Germinal center (tissue), 1 donor: ENCODE measurements around the gene SULF2.

Source experiments
- DNase-seq: peaks from one replicate; pipeline ENCODE4 v3.0.0; 2012; ENCODE audit warnings: mixed read lengths, low spot score

Gene SULF2

DNA sequence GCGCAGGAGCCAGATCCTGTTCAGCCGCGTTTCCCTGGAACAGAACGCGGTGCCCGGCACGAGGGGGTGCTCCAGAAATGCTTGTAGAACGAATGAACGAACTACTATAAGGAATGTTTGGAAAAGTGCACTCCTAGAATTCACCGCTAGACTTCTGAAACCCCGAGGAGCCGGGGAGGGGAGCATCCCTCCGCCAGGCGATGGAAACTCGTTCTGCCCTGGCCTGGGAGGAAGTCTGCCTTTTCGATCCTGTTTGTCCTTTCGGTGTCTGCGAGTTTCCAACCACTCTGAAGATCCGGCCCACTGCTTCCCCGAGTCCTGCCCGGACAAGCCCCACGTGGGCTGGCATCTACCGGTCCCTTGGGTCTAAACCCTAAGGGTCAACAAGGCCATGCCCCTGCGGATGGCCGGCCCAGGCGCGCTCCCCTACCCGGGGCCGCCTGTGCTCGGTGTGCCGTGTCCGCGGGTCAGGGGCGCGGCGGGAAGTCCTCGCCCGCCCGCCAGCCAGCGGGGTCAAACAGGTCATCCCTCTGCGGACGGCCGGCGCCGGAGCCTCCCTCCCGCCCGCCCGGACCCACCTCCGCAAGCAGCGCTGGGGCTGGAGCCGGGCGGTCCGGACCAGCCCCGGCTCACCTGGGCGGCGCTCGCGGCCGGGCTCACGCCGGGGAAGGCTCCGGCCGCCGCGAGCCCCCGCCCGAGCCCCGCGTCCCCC, 526 bp downstream of the SULF2 start:
- DNase-seq: no peak

- DNase-seq: no peak
Measured at GRCh38 chr20:47783828-47784598, 1.3 kb downstream of the SULF2 start.

- no peak for DNase-seq
Measured at GRCh38 chr20:47782920-47783552, 2.2 kb downstream of the SULF2 start.

DNA sequence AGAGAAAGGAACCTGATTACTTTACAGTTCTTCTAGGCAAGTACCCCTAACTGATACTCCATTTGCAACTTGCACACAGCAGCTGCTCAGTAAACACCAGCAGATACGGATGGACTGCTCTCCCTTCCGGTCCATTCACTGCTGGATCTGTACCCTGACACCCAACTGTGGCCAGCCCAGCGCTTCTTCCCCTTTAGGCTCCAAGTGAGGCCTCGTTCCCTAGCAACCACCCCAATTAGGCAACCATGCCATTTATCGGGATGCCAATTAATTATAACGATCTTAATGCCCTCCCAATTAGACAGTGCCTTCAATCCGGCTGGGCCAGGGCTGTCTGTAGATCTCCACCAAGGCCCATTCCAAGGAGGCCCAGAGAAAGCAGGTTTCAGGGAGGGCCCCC, 3.2 kb downstream of the SULF2 start:
- DNase-seq: no peak

DNA sequence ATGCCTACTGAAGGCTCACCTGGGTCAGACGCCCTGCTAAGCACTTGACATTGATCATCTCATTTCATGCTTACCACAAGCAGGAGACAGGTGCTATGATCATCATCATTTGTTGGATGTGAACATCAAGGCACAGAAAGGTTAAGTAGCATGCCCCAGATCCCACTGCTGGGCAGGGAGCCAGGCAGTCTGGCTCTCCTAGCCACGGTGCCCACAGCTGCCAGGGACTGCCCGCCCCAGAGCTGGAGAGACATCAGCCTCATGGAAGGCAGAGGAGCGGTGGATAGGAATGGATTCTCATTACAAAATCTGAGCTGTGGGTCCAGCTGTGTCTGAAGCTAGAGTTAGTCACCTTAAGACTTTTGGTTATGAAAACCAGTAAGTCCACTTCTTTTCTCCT, 3.6 kb downstream of the SULF2 start:
- DNase-seq: no peak

- no peak for DNase-seq
Measured at GRCh38 chr20:47780720-47781389, 4.4 kb downstream of the SULF2 start.

DNA sequence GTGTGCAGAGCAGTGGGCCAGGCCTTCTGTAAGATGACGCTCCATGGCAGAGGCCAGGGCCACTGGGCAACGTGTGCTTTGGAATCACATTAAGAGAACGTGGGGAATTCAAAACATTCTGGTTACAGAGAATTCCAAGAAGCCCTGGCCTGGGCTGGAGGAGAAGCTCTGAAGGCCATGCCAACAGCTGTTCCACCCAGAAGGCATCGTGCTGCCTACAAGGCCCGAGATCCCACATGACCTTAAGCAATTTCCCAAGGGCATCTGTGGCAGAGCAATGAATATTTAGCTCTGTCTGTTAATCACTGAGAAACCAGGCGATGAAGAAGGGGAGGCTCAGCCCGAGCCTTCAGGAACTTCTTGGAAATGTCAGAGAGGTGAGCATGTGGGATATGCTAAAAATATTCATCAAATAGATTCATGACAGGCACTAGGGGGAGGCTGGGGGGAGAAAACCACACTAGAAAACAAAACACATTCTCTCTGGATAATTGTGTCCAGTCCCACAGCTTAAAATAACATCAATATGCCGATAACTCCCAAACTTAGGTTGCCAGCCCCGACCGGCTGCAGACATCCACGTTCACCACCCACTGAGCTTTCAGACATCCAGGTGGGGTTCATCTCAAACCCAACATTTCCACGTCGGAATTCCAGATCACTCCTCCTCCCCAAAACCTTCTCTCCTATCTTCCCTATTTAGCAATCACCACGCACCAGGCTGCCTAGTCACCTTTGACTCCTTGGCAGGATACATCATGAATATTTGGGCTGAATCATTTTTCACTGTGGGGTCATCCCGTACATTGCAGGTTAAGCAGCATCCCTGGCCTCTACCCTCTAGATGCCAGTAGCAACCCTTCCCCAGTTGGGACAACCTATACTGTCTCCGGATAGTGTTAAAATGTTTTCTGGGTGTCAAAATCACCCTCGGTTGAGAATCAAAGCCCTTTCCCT, 6.6 kb downstream of the SULF2 start:
- DNase-seq: no peak

DNA sequence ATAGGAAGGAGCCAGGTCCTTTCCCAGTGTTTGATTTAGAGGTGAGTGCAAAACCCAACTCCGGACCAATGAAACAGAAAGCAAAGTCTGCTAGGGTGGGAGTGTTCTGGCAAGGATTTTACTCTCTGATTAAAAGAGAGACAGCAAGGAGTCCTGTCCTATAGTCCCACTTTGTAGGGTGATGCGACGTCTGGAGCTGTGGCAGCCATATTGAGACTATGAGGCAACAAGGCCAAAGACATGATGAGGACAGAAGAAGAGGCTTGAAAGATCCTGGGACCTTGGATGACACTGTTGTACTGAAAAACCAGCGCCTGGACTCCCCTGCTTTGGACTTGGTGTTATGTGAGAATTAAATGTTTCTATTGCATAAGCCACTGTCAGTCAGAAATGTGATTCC, 8.1 kb downstream of the SULF2 start:
- no peak for DNase-seq

- DNase-seq: no peak
Measured at GRCh38 chr20:47776639-47777038, 8.6 kb downstream of the SULF2 start.

GRCh38 chr20:47775841-47776240, 9.4 kb downstream of the SULF2 start:
- no peak for DNase-seq

DNA sequence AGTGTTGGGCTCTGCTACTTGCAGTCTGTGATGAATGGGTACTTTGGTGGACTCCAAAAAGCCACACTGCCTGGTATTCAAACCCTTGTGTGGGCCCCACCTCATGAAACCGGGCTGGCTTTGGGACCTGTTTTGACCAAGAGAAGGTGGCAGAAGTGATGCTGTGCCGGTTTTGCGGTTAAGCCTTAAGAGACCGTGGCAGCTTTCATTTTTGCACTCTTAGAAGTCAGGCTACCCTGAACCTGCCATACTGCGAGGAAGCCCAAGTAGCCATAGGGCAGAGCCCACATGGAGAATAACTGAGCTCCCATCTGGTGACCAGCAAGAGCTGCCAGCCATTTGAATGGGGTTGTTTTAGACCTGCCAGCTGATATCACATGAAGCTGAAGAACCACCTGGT, 10.2 kb downstream of the SULF2 start:
- no peak for DNase-seq

DNA sequence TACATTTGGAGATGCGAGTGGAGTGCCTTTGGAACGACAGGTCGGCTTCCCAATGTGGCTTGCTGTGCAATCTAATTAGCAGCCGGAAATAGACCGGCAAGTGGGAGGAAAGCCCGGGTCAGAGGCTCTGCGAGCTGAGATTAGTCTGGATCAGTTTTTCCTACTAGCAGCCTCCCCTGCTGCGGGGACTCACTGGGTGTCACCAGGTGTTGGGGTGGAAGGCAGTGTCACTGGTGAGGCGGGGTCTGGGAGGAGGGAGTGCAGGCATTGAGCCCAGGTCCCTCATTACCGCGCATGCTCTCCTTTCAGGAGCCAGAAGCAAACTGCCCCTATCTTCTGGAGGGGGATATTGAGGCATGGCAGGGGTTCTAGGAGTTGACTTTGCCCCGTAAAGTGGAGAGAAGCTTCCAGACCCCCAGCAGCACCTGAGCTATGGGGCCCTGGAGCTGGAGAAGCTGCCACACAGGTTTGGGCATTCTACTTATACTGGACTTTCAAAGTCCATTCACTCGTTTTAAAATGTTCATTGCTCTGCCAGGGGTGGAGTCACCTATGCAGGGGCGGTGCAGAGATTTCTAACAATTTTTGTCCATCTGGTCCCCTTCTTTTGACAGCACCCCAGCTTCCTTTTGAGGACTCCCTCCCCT, 11.0 kb downstream of the SULF2 start:
- DNase-seq: no peak

DNA sequence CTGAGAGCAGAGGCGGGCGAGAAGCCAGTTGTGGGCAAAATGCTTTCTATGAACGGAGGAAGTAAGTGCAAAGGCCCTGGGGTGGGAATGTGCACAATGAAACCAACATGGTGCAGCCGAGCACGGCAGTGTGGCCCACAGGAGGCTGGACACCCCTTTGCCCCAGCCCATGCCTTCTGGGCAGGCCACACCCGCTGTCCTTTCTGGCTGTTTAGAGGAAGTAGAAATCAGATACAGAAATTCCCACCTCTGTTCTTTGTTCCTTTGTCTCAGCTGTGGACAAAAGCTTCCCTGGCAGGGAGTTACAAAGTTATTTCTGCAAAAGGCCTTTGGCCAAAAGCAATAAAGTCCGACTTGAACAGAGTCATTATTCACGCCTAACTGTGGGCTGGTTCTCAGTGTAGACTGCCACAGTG, 11.9 kb downstream of the SULF2 start:
- DNase-seq: no peak

GRCh38 chr20:47770935-47771334, 14.3 kb downstream of the SULF2 start:
- DNase-seq: no peak

DNA sequence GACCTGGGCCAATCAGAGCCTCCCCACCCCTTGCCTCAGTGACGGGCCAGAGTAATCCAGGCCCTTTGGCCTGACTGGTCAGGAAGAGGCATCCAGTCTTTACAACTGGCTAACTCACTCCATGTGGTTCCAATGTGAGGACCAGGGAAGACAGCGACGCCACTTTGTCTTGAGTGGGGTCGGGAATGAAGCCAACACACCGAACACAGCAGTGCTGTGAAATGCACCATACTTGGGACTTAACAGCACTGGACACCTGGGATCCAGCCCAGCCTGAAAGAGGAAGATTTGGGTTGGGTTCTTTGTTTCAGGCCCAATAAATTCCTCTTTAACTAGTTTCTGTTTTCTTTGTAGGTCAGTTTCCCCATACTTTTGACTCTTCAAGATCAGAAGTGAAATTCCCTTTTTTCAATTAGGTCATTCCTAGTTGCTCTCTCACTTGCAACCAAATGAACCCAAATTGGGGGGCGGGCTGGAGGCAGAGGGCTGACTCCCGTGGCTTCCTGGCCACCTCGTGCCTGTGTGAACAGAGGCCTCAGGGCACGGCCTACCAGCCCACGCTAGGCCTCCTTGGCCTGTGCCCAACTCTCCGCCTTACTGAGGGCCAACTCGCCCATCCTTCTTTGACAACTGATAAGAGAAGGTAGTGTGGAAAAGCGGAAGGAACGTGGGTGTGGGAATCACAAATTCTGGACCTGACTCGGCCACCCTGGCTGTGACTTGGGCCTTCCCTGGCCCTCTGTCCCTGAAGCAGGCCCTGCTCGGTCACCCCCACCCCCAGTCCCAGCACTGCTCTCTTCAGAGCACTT, 17.1 kb downstream of the SULF2 start:
- no peak for DNase-seq

- no peak for DNase-seq
Measured at GRCh38 chr20:47765691-47766594, 19.3 kb downstream of the SULF2 start.

DNA sequence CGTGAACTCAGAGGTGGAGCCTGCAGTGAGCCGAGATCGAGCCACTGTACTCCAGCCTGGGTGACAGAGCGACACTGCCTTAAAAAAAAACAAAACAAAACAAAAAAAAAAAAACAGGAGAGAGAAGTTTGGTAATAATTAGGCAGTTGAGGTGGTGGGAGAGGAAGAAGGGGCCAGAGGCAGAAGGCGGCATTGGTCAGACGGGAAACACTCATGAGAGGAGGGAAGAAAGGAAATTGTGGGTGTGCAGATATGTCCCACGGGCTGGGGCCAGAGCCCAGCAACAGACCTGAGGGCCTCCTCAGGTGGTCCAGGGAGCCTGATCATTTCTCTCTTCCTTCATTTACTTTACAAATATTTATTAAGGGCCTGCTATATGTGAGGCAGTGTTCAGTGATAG, 20.0 kb downstream of the SULF2 start:
- DNase-seq: no peak

DNA sequence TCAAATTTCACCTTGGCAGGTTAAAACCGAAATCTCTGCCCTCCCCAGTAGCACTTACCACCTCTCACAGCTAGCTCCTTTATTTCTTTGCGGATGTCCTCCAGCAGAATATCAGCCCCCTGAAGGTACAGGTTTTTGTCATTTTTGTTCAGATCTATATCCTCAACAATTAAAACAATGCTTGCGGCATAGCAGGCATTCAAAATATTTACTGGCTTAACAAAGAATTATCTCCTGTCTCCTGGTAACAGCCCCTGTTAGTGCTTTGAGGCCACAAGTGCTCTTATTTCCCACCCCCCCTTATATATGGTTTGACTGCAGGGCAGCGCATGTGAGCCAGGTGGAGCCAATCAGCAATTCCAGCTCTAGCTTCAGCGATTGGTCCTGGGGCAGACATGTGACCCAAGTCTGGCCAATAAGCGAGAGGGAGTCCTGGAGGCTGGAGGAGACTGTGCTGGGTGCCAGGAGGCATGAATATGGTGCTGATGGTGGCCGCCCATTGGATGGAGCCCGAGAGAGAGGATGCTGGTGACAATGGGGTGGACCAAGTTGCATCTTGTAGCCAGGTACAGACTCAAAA, 21.0 kb downstream of the SULF2 start:
- peak; percentile 22 for DNase-seq
